Stimulated activated CD4-positive, alpha-beta T cell treated with anti-CD3 and anti-CD28 coated beads, Interleukin-12 subunit alpha, Interleukin-12 subunit beta, amount 100 ng/mL, for 48 hours (primary cell): ENCODE data around the gene NDUFA11.

Experiments used
- DNase-seq, 3 donors: peaks; one replicate each; pipeline ENCODE4 v3.0.0-alpha.2; 2020; ENCODE audit warnings: low read depth in 2 of 3, low spot score in 1 of 3

The NDUFA11 gene

DNA sequence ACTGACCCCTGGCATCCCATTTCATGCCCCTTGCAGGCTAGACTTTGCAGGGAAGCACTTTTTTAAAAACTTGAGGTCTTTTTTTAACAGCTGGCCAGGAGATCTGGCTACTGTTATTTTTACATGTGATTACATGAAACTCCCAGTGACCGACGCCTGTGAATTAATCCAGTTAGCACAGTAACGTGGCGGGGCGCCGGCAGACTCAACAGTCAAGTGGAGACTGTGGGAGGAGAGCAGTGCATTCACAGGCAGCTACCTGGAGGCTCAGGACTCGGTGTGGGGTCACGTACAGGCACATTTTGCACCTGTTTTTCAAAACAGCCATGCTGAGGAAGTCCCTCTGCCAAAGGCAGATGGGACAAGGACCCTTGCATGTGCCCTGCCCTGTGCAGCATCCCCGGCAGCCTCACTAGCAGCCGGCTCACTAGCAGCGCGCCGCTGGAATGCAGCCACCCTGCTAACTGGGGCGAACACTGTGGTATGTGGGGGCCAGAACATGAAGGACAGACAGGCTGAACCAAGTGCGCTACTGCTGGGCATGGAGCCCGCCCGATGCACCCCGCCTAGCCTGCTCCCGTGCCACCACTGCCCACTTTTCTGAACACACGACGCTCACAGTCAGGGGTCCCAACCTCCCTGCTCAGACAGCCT is 29.1 kb upstream of the NDUFA11 start:
- DNase-seq = no peak

- DNase-seq = no peak
Observed at GRCh38 chr19:5932146-5932545, 28.6 kb upstream of the NDUFA11 start.

DNA sequence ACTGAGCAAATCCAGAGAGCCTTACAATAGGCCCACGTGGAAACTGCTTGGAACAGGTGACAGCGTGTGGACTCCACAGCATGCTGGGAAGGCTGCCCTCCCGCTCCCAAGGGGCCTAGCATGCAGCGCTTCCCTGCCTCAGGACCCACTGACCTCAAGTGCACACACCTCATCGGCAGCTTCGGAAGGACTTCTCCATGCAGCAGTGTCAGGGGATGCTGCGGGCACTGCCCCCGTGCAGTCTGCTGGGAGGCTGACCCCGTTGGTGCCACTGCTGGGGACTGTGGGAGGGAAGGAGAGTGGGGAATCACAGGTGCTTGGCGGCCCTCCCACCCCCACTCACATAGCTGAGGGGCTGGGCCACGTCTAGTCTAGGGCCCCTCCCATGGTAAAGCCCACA is 27.7 kb upstream of the NDUFA11 start:
- DNase-seq = no peak

GRCh38 chr19:5929625-5930024 is 26.0 kb upstream of the NDUFA11 start:
- no peak for DNase-seq

DNA sequence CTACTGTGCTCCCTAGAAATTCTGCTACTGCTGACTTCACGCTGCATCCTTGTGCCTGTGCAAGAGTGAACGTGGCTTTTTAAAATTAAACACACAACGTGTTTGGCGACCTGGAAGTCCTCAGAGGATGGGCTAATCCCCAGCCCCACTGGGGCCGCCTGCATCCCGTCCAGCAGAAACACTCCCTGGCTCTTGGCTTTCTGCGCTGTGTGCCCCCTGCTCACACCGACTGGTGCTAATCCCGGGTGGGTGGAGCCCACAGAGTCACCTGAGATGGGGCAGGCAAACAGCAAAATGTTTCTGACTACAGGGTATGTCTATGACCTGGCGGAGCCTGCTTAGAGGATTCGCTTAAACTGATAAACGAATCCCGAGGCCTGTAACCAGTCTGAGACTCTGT is 25.6 kb upstream of the NDUFA11 start:
- no peak for DNase-seq

DNA sequence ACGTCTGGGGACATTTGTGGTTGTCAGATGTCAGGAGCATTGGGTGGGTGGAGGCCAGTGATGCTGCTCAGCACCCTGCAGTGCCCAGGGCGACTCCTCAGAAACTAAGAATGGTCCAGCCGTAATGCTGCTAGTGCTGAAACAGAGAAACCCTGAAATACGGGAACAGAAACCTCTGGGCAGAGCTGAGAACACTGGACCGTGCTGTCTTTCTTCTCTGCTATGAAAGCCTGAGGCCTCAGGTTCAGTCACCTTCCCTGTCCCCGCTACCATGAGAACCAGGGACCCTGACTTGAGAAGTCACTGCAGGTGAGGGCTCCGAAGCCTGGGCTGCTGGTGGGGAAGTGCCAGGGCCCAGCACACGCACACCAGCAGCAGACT is 23.8 kb upstream of the NDUFA11 start:
- no peak for DNase-seq

- DNase-seq = no peak
Observed at GRCh38 chr19:5926641-5927440, 23.3 kb upstream of the NDUFA11 start.

- no peak for DNase-seq
Observed at GRCh38 chr19:5925830-5926427, 22.3 kb upstream of the NDUFA11 start.

GRCh38 chr19:5923356-5923755 is 19.8 kb upstream of the NDUFA11 start:
- DNase-seq = no peak

- DNase-seq = no peak
Observed at GRCh38 chr19:5922161-5922545, 18.6 kb upstream of the NDUFA11 start.

GRCh38 chr19:5921516-5922160 is 18.0 kb upstream of the NDUFA11 start:
- no peak for DNase-seq

GRCh38 chr19:5918463-5919079 is 15.0 kb upstream of the NDUFA11 start:
- DNase-seq = no peak

GRCh38 chr19:5917431-5918107 is 14.0 kb upstream of the NDUFA11 start:
- DNase-seq = no peak

GRCh38 chr19:5916181-5916708 is 12.7 kb upstream of the NDUFA11 start:
- no peak for DNase-seq

GRCh38 chr19:5915782-5916165 is 12.2 kb upstream of the NDUFA11 start:
- no peak for DNase-seq

GRCh38 chr19:5914946-5915781 is 11.6 kb upstream of the NDUFA11 start:
- DNase-seq = no peak

DNA sequence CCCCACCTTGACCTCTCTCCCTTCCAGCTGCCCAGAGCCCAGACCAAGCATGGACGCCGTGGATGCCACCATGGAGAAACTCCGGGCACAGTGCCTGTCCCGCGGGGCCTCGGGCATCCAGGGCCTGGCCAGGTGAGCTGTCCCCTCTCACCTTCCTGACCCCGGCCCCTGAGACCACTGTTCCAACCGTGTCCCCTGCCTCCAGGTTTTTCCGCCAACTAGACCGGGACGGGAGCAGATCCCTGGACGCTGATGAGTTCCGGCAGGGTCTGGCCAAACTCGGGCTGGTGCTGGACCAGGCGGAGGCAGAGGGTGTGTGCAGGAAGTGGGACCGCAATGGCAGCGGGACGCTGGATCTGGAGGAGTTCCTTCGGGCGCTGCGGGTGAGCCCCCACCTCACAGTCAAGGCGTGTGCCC is 10.8 kb upstream of the NDUFA11 start:
- DNase-seq = no peak

DNA sequence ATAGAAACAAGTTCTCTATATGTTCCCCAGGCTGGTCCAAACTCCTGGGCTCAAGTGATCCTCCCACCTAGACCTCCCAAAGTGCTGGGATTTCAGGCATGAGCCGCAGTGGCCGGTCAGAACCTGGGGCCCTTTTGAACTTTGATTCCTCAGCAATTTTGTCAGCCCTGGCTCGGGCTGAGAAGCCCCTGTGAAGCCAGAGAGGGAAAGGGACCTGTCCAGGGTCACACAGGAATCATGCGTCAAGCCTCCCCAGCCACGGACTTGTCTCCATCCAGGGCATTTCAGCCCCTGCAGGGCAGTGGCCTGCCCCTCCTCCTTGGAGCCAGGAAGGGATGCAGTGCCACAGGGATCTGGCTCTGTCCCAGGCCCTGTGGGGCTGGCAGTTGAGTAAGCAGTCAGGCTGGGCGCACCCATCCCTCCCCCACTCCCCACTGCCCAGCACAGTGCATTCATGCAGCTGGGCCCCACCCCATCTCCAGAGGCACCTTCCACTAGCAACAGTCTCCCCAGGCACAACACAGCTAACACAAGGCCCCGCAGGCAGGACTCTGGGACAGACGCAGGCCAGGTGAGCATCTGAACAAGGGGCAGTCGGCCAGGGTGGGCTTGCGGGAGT is 10.3 kb upstream of the NDUFA11 start, which contains the start of gene CAPS:
Gene CAPS (plus strand): TSS at position 516 of the 619 bp plus-strand sequence. CDS start 153 bp downstream, outside the sequence.
- DNase-seq = no peak

DNA sequence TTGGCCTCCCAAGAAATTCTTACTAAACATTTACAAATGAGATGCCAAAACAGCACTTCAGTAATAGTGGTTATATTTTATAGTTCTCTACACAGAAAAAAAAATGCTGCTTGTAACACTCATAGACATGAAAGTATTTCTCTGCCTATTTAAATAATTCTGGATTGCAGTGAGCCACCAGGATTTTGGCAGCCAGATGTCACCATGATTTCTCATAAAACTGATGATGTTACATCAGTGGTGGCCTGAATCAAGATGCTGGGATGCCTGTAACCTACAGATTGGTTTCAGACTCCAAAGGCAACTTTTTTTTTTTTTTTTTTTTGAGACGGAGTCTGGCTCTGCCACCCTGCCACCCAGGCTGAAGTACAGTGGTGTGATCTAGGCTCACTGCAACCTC is 7.8 kb upstream of the NDUFA11 start:
- no peak for DNase-seq

DNA sequence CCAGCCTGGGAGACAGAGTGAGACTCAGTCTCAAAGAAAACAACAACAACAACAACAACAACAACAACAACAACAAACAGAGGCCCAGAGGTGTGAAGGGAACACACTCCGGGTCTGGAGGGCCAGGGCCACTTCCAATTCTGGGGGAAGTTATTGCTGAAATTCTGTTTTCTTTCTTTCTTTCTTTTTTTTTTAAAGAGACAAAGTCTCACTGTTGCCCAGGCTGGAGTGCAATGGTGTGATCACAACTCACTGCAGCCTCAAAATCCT is 7.0 kb upstream of the NDUFA11 start:
- DNase-seq = no peak
